GM12878 (cell line): Measurements from ENCODE around the gene MAGI2. TPM values are rescaled to one million over a fixed set of nuclear protein-coding genes. Genes with fewer than 3 reads are reported as not detected.

Experiments used
- BMI1 ChIP-seq: fragments of 450-650 bp; IDR thresholded peaks from 2 replicates; pipeline ENCODE4 v1.6.1; 2016; ENCODE audit warnings: mild to moderate bottlenecking, moderate library complexity, borderline replicate concordance
- CBX3 ChIP-seq: fragments of 200-600 bp; sonication (generic); IDR thresholded peaks from 2 replicates; pipeline ENCODE4 v1.6.1; 2016; ENCODE audit warnings: low read depth, borderline replicate concordance
- EZH2 ChIP-seq: IDR thresholded peaks from 2 replicates; pipeline ENCODE4 v1.6.1; 2012; ENCODE audit warnings: low read depth, mild to moderate bottlenecking, control low read depth, inconsistent platforms, low read length, borderline replicate concordance; ENCODE audit not compliant: control insufficient read depth
- RAD51 ChIP-seq: fragments of 450-650 bp; IDR thresholded peaks from 2 replicates; pipeline ENCODE4 v1.6.1; 2016; ENCODE audit warnings: moderate library complexity, mild to moderate bottlenecking, inconsistent platforms
- polyA plus RNA-seq, 11 experiments: library from polyadenylated mRNA; depleted of rRNA in 4 of 11; unstranded in 6 of 11; stranded (reverse) in 5 of 11; fragments of >200 nt; fragmentation: Nextera tagmentation in 4 of 11; fragmentation: Illumina TruSeq in 1 of 11; extraction: Ambion mirVana in 4 of 11; extraction: Trizol in 1 of 11; gene quantifications; 1 replicate in 1 of 11; 2 replicates in 10 of 11; pipeline versions ENCODE4 v1.2.1 to v1.2.3, GENCODE V29; 2011 to 2016; ENCODE audit warnings: inconsistent platforms in 2 of 11, missing spikeins in 2 of 11, low read depth in 1 of 11
- total RNA-seq, 4 experiments: library from RNA; depleted of rRNA in 3 of 4; stranded (reverse); fragments of >200 nt in 3 of 4; fragmentation: Illumina TruSeq in 1 of 4; extraction: Trizol in 1 of 4; gene quantifications; 2 replicates each; pipeline versions ENCODE4 v1.2.1 to v1.2.3, GENCODE V29; 2013 to 2021
- TF ChIP-seq, protein P1 (sequence below): IDR thresholded peaks from 2 replicates; pipeline ENCODE4 v1.6.1; 2012; ENCODE audit warnings: mild to moderate bottlenecking, low read depth, low read length
- TF ChIP-seq, protein P2 (sequence below): IDR thresholded peaks from 2 replicates; pipeline ENCODE4 v1.6.1; 2011; ENCODE audit warnings: low read depth, mild to moderate bottlenecking, low read length, moderate library complexity, borderline replicate concordance; ENCODE audit errors: extremely low read depth
- TF ChIP-seq, protein P3 (sequence below): IDR thresholded peaks from 2 replicates; pipeline ENCODE4 v1.6.1; 2011; ENCODE audit warnings: borderline replicate concordance, low read depth, mild to moderate bottlenecking, moderate library complexity, mixed read lengths, low read length; ENCODE audit not compliant: insufficient read depth; ENCODE audit errors: extremely low read length
- TF ChIP-seq, protein P4 (sequence below): IDR thresholded peaks from 2 replicates; pipeline ENCODE4 v1.6.1; 2011; ENCODE audit warnings: low read depth, low read length, improper control_type of control experiment, borderline replicate concordance

MAGI2 gene
- total and polyA plus RNA-seq, 10 of the 15 experiments (the other 5 are each of a cell fraction or from before 2014, with no cell fraction given) = 0.01 to 0.31 (median 0.05) TPM; not detected in 2

DNA sequence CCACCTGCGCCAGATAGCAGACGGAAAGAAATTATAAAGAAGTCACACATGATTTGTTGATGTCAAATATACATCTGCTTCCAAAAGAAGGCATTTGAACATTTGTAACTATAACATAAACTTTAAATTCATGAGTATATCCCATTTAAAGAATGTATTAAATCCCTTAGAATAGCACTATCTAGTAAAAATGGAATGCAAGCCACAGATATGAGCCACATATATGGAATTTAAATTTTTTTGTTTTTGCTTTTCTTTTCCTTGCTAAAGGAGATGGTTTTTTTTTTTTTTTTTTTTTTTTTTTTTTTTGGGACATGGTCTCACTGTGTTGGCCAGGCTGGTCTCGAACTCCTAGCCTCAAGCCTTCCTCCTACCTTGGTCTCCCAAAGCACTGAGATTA lies 924.1 kb downstream of the MAGI2 start (continued):
- TF ChIP-seq, protein P1, sequence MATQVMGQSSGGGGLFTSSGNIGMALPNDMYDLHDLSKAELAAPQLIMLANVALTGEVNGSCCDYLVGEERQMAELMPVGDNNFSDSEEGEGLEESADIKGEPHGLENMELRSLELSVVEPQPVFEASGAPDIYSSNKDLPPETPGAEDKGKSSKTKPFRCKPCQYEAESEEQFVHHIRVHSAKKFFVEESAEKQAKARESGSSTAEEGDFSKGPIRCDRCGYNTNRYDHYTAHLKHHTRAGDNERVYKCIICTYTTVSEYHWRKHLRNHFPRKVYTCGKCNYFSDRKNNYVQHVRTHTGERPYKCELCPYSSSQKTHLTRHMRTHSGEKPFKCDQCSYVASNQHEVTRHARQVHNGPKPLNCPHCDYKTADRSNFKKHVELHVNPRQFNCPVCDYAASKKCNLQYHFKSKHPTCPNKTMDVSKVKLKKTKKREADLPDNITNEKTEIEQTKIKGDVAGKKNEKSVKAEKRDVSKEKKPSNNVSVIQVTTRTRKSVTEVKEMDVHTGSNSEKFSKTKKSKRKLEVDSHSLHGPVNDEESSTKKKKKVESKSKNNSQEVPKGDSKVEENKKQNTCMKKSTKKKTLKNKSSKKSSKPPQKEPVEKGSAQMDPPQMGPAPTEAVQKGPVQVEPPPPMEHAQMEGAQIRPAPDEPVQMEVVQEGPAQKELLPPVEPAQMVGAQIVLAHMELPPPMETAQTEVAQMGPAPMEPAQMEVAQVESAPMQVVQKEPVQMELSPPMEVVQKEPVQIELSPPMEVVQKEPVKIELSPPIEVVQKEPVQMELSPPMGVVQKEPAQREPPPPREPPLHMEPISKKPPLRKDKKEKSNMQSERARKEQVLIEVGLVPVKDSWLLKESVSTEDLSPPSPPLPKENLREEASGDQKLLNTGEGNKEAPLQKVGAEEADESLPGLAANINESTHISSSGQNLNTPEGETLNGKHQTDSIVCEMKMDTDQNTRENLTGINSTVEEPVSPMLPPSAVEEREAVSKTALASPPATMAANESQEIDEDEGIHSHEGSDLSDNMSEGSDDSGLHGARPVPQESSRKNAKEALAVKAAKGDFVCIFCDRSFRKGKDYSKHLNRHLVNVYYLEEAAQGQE = no peak
- TF ChIP-seq EZH2 (no peak), RAD51 (no peak), BMI1 (no peak), CBX3 (no peak)
- TF ChIP-seq, protein P2, sequence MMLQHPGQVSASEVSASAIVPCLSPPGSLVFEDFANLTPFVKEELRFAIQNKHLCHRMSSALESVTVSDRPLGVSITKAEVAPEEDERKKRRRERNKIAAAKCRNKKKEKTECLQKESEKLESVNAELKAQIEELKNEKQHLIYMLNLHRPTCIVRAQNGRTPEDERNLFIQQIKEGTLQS = no peak
- TF ChIP-seq, protein P3, sequence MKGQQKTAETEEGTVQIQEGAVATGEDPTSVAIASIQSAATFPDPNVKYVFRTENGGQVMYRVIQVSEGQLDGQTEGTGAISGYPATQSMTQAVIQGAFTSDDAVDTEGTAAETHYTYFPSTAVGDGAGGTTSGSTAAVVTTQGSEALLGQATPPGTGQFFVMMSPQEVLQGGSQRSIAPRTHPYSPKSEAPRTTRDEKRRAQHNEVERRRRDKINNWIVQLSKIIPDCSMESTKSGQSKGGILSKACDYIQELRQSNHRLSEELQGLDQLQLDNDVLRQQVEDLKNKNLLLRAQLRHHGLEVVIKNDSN = no peak
- TF ChIP-seq, protein P4, sequence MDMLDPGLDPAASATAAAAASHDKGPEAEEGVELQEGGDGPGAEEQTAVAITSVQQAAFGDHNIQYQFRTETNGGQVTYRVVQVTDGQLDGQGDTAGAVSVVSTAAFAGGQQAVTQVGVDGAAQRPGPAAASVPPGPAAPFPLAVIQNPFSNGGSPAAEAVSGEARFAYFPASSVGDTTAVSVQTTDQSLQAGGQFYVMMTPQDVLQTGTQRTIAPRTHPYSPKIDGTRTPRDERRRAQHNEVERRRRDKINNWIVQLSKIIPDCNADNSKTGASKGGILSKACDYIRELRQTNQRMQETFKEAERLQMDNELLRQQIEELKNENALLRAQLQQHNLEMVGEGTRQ = no peak
